NCI-H1105 treated with DMSO at 0.1 percent for 48 hours (cell line): Measurements from ENCODE around the gene ANO8.
A peak's percentile ranks its signal among the peaks of the same experiment; 100 is the strongest.
"Not testable (repeated sequence)": the region's sequence is repeated elsewhere in the genome, so short reads cannot be mapped to it uniquely, and the experiment has no call there.

Experiments
- DNase-seq: peaks from one replicate; lab custom pipeline; 2025; lab: John Stamatoyannopoulos, UW

ANO8 gene

GRCh38 chr19:17309198-17309964 lies 25.3 kb downstream of the ANO8 start, which contains the start of gene DDA1:
TSS of gene DDA1 (plus strand) at chr19:17309563. CDS start at chr19:17309655, 92 bp downstream.
- peak; percentile 100 for DNase-seq

- no peak for DNase-seq
Measured at GRCh38 chr19:17307876-17308377, 26.7 kb downstream of the ANO8 start.

- DNase-seq, result no peak
Measured at GRCh38 chr19:17306285-17306714, 28.4 kb downstream of the ANO8 start.

DNA sequence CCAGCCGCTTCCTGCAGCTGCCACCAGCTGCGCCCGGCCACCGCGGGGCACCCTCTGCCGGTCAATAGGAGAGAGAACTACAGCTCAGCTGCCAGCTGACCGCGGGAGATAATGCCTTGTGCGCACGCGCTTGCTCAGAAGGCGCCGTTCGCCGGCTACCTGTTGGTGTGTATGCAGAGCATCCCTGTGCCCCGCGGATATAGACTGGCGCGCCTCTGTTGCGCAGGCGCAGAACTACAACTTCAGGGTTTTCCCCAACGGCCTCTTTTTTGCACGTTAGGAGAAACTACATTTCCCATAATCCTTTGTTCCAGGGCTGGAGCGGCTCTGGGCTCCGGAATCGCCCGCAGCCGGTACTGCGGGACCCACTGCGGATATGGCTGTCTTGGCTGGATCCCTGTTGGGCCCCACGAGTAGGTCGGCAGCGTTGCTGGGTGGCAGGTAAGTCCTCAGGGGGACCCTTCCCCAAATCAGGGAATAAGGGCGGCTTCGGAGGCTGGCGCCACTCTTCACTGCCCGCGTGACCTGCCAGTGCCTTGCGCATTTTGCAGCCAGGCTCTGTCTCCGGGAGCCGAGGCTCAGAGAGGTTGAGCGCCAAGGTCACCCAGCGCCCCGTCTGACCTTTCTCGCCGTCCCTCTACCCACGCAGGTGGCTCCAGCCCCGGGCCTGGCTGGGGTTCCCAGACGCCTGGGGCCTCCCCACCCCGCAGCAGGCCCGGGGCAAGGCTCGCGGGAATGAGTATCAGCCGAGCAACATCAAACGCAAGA lies 29.0 kb downstream of the ANO8 start, which contains the start of gene MRPL34:
Gene MRPL34, plus strand, starts transcription at position 356 of the 768 bp plus-strand sequence. Its CDS starts 21 bp downstream, at position 377.
- DNase-seq, result peak; percentile 100

DNA sequence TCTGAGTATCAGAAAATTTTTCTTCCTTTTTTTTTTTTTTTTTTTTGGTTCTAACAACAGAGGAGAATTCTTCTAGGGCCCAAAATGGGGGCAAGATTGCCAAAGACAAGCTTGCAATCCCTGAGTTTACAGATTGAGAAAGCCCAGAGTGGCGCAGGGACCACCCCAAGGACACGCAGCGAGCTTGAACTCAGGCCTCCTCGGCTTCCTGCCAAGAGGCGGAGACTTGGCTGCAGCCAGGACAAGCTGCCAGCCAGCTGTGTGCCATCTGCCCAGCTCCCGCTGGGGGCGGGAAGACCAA lies 29.5 kb downstream of the ANO8 start:
- DNase-seq, result no peak

DNA sequence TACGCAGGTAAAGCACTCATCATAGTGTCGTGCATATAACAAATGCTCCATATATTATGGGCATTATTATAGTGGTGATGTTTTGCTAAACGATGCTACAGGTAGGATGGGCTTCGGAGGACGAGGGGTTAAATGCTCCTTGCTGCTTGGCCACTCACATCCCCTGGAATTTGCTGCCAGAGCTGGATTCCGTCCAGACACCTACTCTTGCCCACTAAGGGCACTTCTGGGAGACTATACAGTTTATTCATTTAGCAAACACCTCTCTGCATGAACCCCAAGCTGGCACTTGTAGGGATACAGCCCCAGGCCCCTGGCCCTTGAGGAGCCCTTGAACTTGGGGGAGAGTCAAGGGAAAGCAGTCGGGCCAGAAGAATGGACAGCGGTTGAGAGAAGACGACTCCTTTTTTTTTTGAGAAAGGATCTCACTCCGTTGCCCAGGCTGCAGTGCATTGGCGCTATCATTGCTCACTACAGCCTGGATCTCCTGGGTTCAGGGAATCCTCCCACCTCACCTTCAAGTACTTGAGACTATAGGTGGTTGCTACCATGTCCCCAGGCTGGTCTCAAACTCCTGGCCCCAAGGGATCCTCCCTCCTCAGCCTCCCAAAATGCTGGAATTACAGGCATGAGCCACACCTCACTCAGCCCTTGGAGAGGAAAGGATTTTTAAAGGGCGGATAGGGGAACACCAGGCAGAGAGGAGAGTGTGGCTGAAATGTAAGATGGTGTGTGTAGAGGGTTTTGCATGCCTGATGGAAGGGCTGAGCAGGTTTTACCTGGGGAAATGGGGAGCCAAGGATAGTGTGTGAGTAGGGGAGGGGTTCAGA lies 30.1 kb downstream of the ANO8 start:
- DNase-seq, result no peak

DNA sequence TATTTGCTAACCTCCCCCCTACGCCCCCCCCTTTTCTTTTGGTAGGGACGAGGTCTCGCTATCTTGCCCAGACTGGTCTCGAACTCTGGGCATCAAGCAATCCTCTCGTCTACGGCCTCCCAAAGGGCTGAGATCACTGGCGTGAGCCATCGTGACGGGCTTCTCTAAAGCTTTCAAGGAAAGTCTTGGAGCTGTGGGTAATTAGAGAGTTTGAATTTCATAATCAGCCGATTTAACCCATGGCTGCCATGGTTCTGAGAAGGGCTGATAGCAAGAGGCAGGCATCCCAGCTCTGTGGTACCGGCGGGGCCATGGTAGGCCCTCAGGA lies 30.8 kb downstream of the ANO8 start:
- no peak for DNase-seq

GRCh38 chr19:17303167-17303939 lies 31.3 kb downstream of the ANO8 start, which contains the start of gene ABHD8:
TSS of gene ABHD8 (minus strand) at chr19:17303425. CDS start at chr19:17301616, 1,809 bp downstream.
- DNase-seq, result peak; percentile 93

- no peak for DNase-seq
Measured at GRCh38 chr19:17302391-17303166, 32.1 kb downstream of the ANO8 start.

DNA sequence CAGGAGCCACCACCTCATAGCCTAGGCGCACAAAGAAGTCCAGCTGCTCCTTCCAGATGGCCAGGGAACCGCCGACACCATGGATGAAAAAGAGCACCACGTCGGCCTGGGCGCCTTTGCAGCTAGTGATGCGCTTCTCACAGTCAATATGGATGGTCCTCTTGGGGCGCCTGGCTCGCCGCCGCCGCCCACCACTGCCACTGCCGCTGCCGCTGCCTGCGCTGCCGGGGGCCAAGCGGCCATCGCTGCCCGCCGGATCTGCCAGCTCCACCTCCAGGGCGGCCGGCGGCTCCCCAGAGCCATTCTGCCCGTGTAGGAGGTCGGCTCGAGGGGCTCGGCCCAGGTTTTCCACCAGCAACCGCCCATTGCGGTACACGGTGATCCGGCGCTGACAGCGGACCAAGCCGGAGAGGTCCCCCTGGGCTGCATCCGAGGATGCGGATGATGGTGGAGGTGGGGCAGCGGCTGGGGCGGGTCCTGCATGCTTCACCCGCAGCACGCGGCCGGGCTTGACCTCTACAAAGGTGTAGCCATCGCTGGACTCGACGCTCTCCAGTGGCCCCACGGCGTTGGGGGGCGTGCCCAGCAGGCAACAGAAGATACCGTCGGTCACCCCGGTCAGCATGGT lies 33.5 kb downstream of the ANO8 start:
- DNase-seq, result no peak

GRCh38 chr19:17296976-17297375 lies 37.7 kb downstream of the ANO8 start:
- no peak for DNase-seq

- no peak for DNase-seq
Measured at GRCh38 chr19:17296273-17296672, 38.4 kb downstream of the ANO8 start.

DNA sequence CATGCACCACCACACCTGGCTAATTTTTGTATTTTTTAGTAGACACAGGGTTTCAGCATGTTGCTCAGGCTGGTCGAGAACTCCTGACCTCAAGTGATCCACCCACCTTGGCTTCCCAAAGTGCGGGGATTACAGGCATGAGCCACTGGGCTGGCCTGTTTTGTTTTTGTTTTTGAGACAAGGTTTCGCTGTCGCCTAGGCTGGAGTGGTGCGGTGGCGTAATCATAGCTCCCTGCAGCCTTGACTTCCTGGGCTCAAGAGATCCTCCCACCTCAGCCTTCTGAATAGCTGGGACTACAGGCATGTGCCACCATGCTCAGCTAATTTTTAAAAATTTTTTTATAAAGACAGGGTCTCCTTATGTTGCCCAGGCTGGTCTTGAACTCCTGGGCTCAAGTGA lies 39.1 kb downstream of the ANO8 start:
- not testable (repeated sequence) for DNase-seq

- DNase-seq, result no peak
Measured at GRCh38 chr19:17294051-17294891, 40.4 kb downstream of the ANO8 start.

DNA sequence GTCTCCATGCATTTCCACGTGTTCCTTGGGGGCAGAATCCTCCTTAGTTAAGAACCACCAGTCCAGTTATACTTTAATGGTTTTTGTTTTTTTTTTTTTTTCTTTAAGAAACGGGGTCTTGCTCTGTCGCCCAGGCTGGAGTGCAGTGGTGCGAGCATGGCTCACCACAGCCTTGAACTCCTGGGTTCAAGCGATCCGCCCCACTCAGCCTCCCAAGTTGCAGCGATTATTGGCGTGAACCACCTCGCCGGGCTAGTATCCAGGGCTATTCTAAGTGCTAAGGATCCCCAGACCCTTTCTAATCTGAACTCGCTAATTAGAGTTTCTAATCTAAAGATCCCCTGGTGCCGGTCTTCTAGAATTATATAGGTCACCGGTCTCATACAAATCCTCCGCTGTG lies 41.0 kb downstream of the ANO8 start:
- DNase-seq, result no peak

DNA sequence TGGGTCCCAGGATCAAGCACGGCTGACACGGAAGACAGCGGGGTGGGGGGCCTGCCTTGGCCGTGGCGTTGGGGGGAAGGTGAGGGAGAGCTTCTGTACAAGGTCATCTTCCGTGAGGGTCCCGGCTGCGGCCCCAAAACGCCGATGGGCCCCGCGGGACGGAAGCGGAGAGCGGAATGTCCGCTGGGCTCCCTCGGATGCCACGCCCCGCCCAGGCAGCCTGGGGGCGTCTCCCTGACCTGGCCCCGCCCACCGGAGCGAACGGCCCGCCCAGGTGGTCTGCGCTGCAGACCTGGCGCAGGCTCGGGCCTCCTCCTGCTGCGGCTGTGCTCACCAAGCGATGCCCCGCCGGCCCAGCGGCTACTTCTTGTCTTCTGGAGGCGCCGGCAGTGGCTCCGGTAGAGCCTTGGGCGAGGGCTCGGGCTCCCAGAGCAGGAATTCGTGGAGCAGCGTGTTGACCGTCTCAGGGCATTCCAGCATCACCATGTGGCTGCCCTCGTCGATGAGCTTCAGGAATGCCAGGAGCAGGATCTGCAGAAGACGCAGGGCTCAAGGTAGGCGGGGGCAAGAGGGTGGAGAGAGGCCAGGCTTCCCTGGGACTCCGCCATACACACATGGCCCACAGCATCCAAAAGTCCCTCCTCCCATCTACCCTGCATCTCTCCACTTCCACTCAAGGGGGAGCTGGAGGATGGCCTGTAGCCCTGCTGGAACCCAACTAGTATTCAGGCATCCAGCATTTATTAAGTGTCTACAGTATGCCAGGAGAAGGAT lies 42.2 kb downstream of the ANO8 start:
- DNase-seq, result no peak

DNA sequence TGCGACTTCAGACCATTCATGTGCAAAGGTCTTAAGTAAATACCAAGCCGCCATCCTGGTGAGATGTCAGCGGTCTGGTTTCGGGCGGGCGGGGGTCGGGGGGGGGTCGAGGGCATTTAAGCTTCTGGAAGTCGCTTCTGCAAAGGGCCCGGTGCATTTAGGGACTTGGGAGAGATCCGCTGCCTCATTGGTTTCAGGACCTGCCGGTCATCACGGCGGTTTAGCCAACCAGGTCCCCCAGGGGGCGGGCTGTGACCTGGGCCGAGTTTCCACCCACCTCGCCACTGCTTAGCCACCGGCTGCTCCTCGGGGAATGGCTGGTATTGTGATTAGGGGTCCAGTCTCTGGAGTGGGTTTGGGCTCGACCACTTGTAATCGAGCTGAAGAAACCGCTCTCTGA lies 45.2 kb downstream of the ANO8 start:
- DNase-seq, result no peak

- DNase-seq, result no peak
Measured at GRCh38 chr19:17286752-17287151, 47.9 kb downstream of the ANO8 start.
